Liver (tissue), 9 donors: ENCODE data around the gene FKBP14. TPM values are rescaled to one million over a fixed set of nuclear protein-coding genes. Genes with fewer than 3 reads are reported as not detected.

ENCODE experiments used
- DNase-seq: peaks from one replicate; pipeline ENCODE4 v3.0.0-alpha.2; 2017; ENCODE audit warnings: low spot score
- H3K27ac ChIP-seq, 2 donors: one replicate each; pipeline ENCODE4 v1.7.0; 2013; ENCODE audit warnings: inconsistent platforms in 2 of 2, low read length in 2 of 2, control low read depth in 1 of 2, low read depth in 1 of 2, mild to moderate bottlenecking in 1 of 2
- H3K27me3 ChIP-seq, 4 donors: one replicate each; pipeline versions ENCODE4 v1.6.1 to v1.7.0; 2013; ENCODE audit warnings: low read length in 3 of 4, inconsistent platforms in 1 of 4, mild to moderate bottlenecking in 1 of 4, moderate library complexity in 1 of 4; ENCODE audit not compliant: control insufficient read depth in 4 of 4, insufficient read depth in 4 of 4
- H3K36me3 ChIP-seq, 4 donors: one replicate each; pipeline versions ENCODE4 v1.6.1 to v1.7.0; 2013; ENCODE audit warnings: low read length in 3 of 4, mild to moderate bottlenecking in 3 of 4, low read depth in 1 of 4, moderate library complexity in 1 of 4; ENCODE audit not compliant: control insufficient read depth in 4 of 4, insufficient read depth in 3 of 4
- H3K4me1 ChIP-seq, 4 donors: one replicate each; pipeline versions ENCODE4 v1.6.1 to v1.7.0; 2013; ENCODE audit warnings: low read length in 3 of 4, mild to moderate bottlenecking in 3 of 4, moderate library complexity in 1 of 4; ENCODE audit not compliant: control insufficient read depth in 4 of 4, insufficient read depth in 4 of 4
- H3K4me3 ChIP-seq, 3 donors: one replicate each; pipeline versions ENCODE4 v1.6.1 to v1.7.0; 2013; ENCODE audit warnings: low read length in 3 of 3, control low read depth in 1 of 3, low read depth in 1 of 3, mild to moderate bottlenecking in 1 of 3
- H3K9ac ChIP-seq, 2 donors: one replicate each; pipeline ENCODE4 v1.7.0; 2013; ENCODE audit warnings: low read length in 2 of 2, mild to moderate bottlenecking in 2 of 2, moderate library complexity in 2 of 2, control low read depth in 1 of 2, low read depth in 1 of 2
- H3K9me3 ChIP-seq, 4 donors: one replicate each; pipeline versions ENCODE4 v1.6.1 to v1.7.0; 2013; ENCODE audit warnings: low read length in 3 of 4; ENCODE audit not compliant: control insufficient read depth in 4 of 4
- EGR1 ChIP-seq, 2 donors: IDR thresholded peaks; 2 replicates each; pipeline ENCODE4 v1.6.1; 2016 to 2018; ENCODE audit warnings: antibody characterized with exemption in 2 of 2, low read depth in 2 of 2
- FOXA1 ChIP-seq: IDR thresholded peaks from 2 replicates; pipeline ENCODE4 v1.6.1; 2016; ENCODE audit warnings: antibody characterized with exemption
- FOXA2 ChIP-seq: IDR thresholded peaks from 2 replicates; pipeline ENCODE4 v1.6.1; 2016; ENCODE audit warnings: antibody characterized with exemption
- GABPA ChIP-seq, 2 donors: IDR thresholded peaks in 1 of 2; conservative IDR thresholded peaks in 1 of 2; 2 replicates each; pipeline ENCODE4 v1.6.1; 2016; ENCODE audit warnings: antibody characterized with exemption in 2 of 2, mild to moderate bottlenecking in 1 of 2, moderate library complexity in 1 of 2
- HNF4A ChIP-seq, 2 donors: conservative IDR thresholded peaks; 2 replicates each; pipeline ENCODE4 v1.6.1; 2016; ENCODE audit warnings: antibody characterized with exemption in 2 of 2, mild to moderate bottlenecking in 2 of 2
- HNF4G ChIP-seq: IDR thresholded peaks from 2 replicates; pipeline ENCODE4 v1.6.1; 2016; ENCODE audit warnings: antibody characterized with exemption
- JUND ChIP-seq, 2 donors: IDR thresholded peaks; 2 replicates each; pipeline ENCODE4 v1.6.1; 2016; ENCODE audit warnings: antibody characterized with exemption in 2 of 2
- NR2F2 ChIP-seq: IDR thresholded peaks from 2 replicates; pipeline ENCODE4 v1.6.1; 2016; ENCODE audit warnings: antibody characterized with exemption
- RAD21 ChIP-seq, 2 donors: IDR thresholded peaks; 2 replicates each; pipeline ENCODE4 v1.6.1; 2016; ENCODE audit warnings: antibody characterized with exemption in 2 of 2, mild to moderate bottlenecking in 2 of 2
- RXRA ChIP-seq, 2 donors: IDR thresholded peaks; 2 replicates each; pipeline ENCODE4 v1.6.1; 2017 to 2018; ENCODE audit warnings: antibody characterized with exemption in 2 of 2, mild to moderate bottlenecking in 1 of 2
- SP1 ChIP-seq: IDR thresholded peaks from 2 replicates; pipeline ENCODE4 v1.6.1; 2018; ENCODE audit warnings: antibody characterized with exemption, mild to moderate bottlenecking
- TAF1 ChIP-seq: conservative IDR thresholded peaks from 2 replicates; pipeline ENCODE4 v1.6.1; 2016; ENCODE audit warnings: antibody characterized with exemption, mild to moderate bottlenecking
- YY1 ChIP-seq: IDR thresholded peaks from 2 replicates; pipeline ENCODE4 v1.6.1; 2016; ENCODE audit warnings: antibody characterized with exemption, mild to moderate bottlenecking
- polyA plus RNA-seq, 2 donors: library from polyadenylated mRNA; stranded (reverse) in 1 of 2; unstranded in 1 of 2; fragments of 200-250 nt in 1 of 2; fragments of >200 nt in 1 of 2; fragmentation: Nextera tagmentation in 1 of 2; extraction: Ambion mirVana in 1 of 2; gene quantifications; one replicate each; pipeline versions ENCODE4 v1.2.1 to v1.2.3, GENCODE V29; 2013 to 2015
- total RNA-seq, 2 donors: library from RNA; depleted of rRNA; stranded (reverse); fragments of >200 nt; gene quantifications; one replicate each; pipeline ENCODE4 v1.2.3, GENCODE V29; 2014
- TF ChIP-seq, protein P1 (sequence below): IDR thresholded peaks from 2 replicates; pipeline ENCODE4 v1.6.1; 2016; ENCODE audit warnings: antibody characterized with exemption, mild to moderate bottlenecking
- TF ChIP-seq, protein P2 (sequence below): IDR thresholded peaks from 2 replicates; pipeline ENCODE4 v1.6.1; 2016; ENCODE audit warnings: antibody characterized with exemption
- TF ChIP-seq, protein P3 (sequence below): IDR thresholded peaks from 2 replicates; pipeline ENCODE4 v1.6.1; 2016; ENCODE audit warnings: antibody characterized with exemption
- TF ChIP-seq, protein P4 (sequence below): IDR thresholded peaks from 2 replicates; pipeline ENCODE4 v1.6.1; 2016; ENCODE audit warnings: antibody characterized with exemption
- TF ChIP-seq, protein P5 (sequence below): fragments of 150-350 bp; IDR thresholded peaks from 2 replicates; pipeline ENCODE4 v1.5.1; 2017; ENCODE audit warnings: improper control_type of control experiment, low read depth, low read length; ENCODE audit not compliant: missing input control
- donor health status: healthy.
- donor health status: healthy.
- donor health status: healthy.
- donor health status: healthy.
- donor health status: healthy.

Gene FKBP14
- total and polyA plus RNA-seq, 4 donors, result 2.6 to 6.1 (median 3.5) TPM

DNA sequence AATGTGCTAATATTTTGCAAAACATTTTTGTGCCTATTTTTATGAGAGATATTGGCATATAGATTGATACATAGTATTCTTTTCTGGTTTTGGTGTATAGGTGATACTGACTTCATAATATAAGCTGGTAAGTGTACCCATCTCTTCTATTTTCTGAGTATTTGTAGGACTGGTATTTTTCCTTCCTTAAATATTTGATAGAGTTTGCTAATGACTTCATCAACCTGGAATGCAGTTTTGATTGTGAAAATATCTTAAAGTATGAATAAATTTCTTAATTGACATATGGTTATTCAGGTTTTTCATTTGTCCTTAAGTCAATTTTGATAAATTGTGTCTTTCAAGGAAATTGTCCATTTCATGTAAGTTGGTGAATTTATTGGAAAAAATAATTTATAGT is 30.9 kb downstream of the FKBP14 start:
- Histone ChIP-seq H3K27ac (no peak overlapping the region), H3K9ac (no peak overlapping the region), H3K4me1 (no peaks in the 10 kb centered on the region), H3K27me3 (peaks cover 0 to 2% (median 0%) of the 10 kb centered on the region in 4 donors), H3K4me3 (no peak overlapping the region), H3K36me3 (no peaks in the 10 kb centered on the region), H3K9me3 (peaks cover 1 to 20% (median 13%) of the 10 kb centered on the region in 4 donors)
- TF ChIP-seq GABPA (IDR thresholded peaks at IDR 0.05 in 1 of 2, conservative IDR thresholded peaks at IDR 0.05 in 1 of 2) (no peak), RXRA (IDR thresholded peaks at IDR 0.05) (no peak), HNF4G (no peak), YY1 (no peak), NR2F2 (no peak), FOXA2 (no peak), JUND (IDR thresholded peaks at IDR 0.05) (no peak), SP1 (no peak), TAF1 (no peak), HNF4A (conservative IDR thresholded peaks at IDR 0.05) (no peak), FOXA1 (no peak), EGR1 (IDR thresholded peaks at IDR 0.05; ENCODE audit: low read depth in 2 of 2) (no peak), RAD21 (IDR thresholded peaks at IDR 0.05) (no peak)
- TF ChIP-seq, protein P1, sequence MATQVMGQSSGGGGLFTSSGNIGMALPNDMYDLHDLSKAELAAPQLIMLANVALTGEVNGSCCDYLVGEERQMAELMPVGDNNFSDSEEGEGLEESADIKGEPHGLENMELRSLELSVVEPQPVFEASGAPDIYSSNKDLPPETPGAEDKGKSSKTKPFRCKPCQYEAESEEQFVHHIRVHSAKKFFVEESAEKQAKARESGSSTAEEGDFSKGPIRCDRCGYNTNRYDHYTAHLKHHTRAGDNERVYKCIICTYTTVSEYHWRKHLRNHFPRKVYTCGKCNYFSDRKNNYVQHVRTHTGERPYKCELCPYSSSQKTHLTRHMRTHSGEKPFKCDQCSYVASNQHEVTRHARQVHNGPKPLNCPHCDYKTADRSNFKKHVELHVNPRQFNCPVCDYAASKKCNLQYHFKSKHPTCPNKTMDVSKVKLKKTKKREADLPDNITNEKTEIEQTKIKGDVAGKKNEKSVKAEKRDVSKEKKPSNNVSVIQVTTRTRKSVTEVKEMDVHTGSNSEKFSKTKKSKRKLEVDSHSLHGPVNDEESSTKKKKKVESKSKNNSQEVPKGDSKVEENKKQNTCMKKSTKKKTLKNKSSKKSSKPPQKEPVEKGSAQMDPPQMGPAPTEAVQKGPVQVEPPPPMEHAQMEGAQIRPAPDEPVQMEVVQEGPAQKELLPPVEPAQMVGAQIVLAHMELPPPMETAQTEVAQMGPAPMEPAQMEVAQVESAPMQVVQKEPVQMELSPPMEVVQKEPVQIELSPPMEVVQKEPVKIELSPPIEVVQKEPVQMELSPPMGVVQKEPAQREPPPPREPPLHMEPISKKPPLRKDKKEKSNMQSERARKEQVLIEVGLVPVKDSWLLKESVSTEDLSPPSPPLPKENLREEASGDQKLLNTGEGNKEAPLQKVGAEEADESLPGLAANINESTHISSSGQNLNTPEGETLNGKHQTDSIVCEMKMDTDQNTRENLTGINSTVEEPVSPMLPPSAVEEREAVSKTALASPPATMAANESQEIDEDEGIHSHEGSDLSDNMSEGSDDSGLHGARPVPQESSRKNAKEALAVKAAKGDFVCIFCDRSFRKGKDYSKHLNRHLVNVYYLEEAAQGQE, result no peak
- TF ChIP-seq, protein P2, sequence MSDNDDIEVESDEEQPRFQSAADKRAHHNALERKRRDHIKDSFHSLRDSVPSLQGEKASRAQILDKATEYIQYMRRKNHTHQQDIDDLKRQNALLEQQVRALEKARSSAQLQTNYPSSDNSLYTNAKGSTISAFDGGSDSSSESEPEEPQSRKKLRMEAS, result no peak
- TF ChIP-seq, protein P3, sequence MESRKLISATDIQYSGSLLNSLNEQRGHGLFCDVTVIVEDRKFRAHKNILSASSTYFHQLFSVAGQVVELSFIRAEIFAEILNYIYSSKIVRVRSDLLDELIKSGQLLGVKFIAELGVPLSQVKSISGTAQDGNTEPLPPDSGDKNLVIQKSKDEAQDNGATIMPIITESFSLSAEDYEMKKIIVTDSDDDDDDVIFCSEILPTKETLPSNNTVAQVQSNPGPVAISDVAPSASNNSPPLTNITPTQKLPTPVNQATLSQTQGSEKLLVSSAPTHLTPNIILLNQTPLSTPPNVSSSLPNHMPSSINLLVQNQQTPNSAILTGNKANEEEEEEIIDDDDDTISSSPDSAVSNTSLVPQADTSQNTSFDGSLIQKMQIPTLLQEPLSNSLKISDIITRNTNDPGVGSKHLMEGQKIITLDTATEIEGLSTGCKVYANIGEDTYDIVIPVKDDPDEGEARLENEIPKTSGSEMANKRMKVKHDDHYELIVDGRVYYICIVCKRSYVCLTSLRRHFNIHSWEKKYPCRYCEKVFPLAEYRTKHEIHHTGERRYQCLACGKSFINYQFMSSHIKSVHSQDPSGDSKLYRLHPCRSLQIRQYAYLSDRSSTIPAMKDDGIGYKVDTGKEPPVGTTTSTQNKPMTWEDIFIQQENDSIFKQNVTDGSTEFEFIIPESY, result no peak
- TF ChIP-seq, protein P4, sequence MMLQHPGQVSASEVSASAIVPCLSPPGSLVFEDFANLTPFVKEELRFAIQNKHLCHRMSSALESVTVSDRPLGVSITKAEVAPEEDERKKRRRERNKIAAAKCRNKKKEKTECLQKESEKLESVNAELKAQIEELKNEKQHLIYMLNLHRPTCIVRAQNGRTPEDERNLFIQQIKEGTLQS, result no peak
- TF ChIP-seq, protein P5, sequence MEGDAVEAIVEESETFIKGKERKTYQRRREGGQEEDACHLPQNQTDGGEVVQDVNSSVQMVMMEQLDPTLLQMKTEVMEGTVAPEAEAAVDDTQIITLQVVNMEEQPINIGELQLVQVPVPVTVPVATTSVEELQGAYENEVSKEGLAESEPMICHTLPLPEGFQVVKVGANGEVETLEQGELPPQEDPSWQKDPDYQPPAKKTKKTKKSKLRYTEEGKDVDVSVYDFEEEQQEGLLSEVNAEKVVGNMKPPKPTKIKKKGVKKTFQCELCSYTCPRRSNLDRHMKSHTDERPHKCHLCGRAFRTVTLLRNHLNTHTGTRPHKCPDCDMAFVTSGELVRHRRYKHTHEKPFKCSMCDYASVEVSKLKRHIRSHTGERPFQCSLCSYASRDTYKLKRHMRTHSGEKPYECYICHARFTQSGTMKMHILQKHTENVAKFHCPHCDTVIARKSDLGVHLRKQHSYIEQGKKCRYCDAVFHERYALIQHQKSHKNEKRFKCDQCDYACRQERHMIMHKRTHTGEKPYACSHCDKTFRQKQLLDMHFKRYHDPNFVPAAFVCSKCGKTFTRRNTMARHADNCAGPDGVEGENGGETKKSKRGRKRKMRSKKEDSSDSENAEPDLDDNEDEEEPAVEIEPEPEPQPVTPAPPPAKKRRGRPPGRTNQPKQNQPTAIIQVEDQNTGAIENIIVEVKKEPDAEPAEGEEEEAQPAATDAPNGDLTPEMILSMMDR, result no peak
- DNase-seq, result no peak
